OCI-LY1 (cell line): ENCODE data around the gene TRAPPC10.

ENCODE experiments used
- EZH2 ChIP-seq: fragments of 200-600 bp; sonication (generic), shearing (Covaris generic); IDR thresholded peaks from 2 replicates; pipeline ENCODE4 v1.8.0; 2017; ENCODE audit warnings: borderline replicate concordance, mixed run types, mild to moderate bottlenecking, antibody characterized with exemption, low read length, moderate library complexity, mixed read lengths
- TF ChIP-seq, protein P1 (sequence below): fragments of 200-600 bp; sonication (generic), shearing (Covaris generic); IDR thresholded peaks from 2 replicates; pipeline ENCODE4 v1.5.1; 2017; ENCODE audit warnings: mild to moderate bottlenecking, antibody characterized with exemption, low read length, moderate library complexity, mixed read lengths

DNA sequence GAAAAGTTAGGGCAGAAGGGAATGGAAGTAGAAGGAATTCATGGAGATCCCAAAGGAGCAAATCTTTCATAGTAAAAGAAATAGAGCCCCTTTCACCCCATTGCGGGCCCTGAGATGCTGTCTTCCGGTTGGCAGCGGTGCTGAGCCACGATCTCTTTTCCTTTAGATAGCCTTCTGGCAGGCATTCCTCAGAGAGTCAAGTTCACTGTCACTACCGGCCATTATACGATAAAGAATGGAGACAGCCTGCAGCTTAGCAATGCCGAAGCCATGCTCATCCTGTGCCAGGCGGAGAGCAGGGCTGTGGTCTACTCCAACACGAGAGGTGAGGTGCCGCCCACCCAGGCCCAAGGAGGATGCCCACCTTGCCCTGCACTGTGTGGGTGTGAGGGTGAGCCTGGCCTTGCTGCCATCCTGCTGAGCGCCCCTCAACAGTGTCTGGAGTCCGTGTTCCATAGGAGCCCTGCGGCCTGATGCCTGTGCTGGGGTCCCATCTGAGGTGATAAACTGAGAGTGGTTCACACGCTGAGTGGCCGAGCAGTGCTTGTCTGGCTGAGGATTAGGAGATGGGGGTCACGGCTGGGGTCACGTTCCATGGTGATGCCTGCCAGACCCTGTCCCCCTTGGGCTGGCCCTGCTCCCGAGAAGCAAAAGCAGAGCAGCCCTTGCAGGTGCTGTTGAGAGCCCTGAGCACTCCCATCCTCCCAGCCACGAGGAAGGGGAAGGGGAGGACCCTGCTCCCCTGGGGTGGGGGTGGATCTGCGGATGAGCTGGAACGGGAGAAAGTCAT, 74.7 kb downstream of the TRAPPC10 start:
- TF ChIP-seq, protein P1, sequence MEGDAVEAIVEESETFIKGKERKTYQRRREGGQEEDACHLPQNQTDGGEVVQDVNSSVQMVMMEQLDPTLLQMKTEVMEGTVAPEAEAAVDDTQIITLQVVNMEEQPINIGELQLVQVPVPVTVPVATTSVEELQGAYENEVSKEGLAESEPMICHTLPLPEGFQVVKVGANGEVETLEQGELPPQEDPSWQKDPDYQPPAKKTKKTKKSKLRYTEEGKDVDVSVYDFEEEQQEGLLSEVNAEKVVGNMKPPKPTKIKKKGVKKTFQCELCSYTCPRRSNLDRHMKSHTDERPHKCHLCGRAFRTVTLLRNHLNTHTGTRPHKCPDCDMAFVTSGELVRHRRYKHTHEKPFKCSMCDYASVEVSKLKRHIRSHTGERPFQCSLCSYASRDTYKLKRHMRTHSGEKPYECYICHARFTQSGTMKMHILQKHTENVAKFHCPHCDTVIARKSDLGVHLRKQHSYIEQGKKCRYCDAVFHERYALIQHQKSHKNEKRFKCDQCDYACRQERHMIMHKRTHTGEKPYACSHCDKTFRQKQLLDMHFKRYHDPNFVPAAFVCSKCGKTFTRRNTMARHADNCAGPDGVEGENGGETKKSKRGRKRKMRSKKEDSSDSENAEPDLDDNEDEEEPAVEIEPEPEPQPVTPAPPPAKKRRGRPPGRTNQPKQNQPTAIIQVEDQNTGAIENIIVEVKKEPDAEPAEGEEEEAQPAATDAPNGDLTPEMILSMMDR = no peak
- no peak for TF ChIP-seq EZH2
